HG03354 (cell line): ENCODE results near the gene KANSL3.
"Not testable (repeated sequence)": the region's sequence is repeated elsewhere in the genome, so short reads cannot be mapped to it uniquely, and the experiment has no call there.

Experiments used
- ATAC-seq: cut with Tn5 transposase; IDR thresholded peaks from one replicate; pipeline ENCODE4 v1.9.1; 2021; ENCODE audit warnings: mild to moderate bottlenecking; ENCODE audit not compliant: unreplicated experiment, poor library complexity, severe bottlenecking

Gene KANSL3

DNA sequence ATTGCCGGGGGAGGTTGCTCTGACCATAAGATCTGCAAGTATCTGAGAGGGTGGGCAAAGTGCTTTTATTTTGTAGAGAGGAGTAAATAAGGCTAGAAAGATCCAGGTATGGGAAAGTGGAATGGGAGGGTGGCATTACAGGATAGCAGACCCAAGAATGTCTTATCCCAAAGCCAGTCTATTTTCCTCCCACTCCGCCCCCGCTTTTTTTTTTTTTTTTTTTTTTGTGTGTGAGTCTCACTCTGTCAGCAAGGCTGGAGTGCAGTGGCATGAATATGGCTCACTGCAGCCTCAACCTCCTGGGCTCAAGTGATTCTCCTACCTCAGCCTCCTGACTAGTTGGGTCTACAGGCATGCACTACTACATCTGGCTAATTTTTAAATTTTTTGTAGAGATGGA is 70.0 kb downstream of the KANSL3 start:
- ATAC-seq: no peak

- ATAC-seq: no peak
Measured at GRCh38 chr2:96565111-96565510, 73.0 kb downstream of the KANSL3 start.

DNA sequence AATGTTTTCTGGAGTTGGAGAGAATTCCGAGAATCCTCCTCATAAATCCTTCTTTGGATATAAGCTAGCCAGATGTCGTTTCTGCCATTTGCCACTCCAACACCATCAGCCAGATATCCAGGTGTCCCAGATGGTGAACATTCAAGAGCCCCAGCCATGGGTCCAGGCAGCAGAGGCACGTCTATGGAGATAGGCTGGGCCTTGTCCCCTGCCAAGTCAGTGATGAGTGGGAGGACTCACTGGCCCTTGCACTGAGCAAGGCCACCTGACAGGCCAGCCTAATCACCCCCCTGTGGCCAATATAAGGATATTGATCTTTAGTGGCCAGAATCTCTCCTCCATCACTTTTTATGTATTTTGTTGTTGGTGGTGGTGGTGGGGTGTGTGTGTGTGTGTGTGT is 73.5 kb downstream of the KANSL3 start:
- no peak for ATAC-seq

DNA sequence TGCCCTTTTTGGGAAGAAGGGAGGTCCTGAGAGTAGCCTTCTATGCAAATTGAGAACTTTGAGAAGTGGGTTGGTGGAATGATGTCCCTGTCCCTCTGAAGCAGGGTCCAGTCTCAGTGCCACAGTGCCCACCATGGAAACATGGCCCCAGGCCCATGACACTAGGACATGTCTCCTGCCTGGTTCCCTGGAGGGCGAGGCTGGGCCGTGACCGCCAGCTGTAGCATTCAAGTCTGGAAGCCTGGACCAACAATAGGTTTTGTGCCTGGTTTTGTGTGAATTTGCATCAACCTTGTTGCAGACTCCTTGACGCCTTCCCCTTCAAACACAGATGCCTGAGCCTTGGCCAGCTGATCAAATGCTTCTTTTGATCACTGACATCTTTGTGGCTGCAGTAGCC is 74.1 kb downstream of the KANSL3 start:
- ATAC-seq: no peak

GRCh38 chr2:96558485-96558884 is 79.6 kb downstream of the KANSL3 start:
- no peak for ATAC-seq

GRCh38 chr2:96558061-96558460 is 80.1 kb downstream of the KANSL3 start:
- no peak for ATAC-seq

DNA sequence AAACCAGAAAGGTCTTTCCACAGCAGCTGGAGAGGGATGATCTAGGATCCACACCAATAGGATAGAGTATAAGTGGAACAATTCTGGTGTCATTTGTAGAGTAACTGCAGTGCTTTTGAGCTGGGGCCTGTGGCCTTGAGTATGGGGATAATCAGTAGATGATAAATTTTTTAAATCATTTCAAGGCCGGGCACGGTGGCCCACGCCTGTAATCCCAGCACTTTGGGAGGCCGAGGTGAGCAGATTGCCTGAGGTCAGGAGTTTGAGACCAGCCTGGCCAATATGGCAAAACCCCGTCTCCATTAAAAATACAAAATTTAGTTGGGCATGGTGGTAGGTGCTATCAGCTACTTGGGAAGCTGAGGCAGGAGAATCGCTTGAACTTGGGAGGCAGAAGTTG is 80.7 kb downstream of the KANSL3 start:
- not testable (repeated sequence) for ATAC-seq

- no peak for ATAC-seq
Measured at GRCh38 chr2:96556441-96557330, 81.4 kb downstream of the KANSL3 start.

GRCh38 chr2:96555146-96555610 is 82.9 kb downstream of the KANSL3 start:
- ATAC-seq: no peak

- ATAC-seq: peak; percentile 61
Measured at GRCh38 chr2:96554293-96555145, 83.6 kb downstream of the KANSL3 start.

DNA sequence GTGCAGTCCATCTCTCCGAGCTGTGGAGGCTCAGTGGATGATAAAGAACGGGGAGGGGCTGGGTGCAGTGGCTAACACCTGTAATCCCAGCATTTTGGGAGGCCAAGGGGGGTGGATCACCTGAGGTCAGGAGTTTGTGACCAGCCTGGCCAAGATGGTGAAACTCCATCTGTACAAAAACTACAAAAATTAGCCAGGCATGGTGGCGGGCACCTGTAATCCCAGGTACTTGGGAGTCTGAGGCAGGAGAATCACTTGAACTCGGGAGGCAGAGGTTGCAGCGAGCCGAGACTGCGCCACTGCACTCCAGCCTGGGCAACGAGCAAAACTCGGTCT is 84.2 kb downstream of the KANSL3 start:
- ATAC-seq: not testable (repeated sequence)

- ATAC-seq: no peak
Measured at GRCh38 chr2:96553176-96553956, 84.7 kb downstream of the KANSL3 start.

DNA sequence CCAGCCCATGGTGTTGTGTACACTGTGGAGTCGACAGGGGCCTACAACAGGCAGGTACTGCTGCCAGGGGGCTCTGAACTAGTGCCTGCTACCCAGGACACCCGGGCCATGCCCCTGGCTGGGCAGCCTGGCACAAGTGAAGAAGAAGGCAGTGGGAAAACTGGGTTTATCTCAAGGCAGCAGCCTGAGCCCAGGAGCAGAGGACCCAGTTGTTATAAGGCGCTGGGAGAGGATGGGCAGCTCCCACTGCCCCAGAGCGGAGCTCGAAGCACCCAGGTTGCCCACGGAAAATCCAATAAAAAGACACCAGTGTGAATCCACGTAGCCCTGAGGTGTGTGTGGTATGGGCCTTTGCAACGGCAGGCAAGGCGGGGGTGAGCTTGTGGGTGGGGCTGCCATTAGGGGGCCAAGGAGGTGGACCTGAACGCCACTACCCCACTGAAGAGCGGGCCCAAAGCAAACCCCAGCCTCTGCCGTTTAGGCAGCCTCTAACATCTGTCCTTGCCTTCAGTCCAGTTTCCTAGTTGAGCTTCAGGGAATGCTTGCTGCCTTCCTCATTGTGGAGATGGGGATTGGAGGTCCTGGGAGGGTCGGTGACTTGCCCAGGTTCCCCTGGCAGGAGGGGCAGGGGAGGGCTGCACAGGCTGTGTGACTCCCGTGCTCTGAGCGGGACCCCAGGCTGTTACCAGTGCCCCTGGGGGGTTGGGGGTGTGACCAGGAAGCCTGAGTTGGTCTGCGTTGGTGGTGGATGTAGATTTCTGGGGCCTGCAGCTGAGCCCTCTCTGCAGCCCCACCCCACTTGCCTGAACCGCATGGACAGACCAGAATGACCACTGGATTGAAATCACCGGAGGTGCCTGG is 85.6 kb downstream of the KANSL3 start:
- ATAC-seq: no peak

GRCh38 chr2:96551605-96552314 is 86.4 kb downstream of the KANSL3 start:
- ATAC-seq: no peak

- ATAC-seq: no peak
Measured at GRCh38 chr2:96550787-96551604, 87.1 kb downstream of the KANSL3 start.

- no peak for ATAC-seq
Measured at GRCh38 chr2:96549967-96550786, 87.9 kb downstream of the KANSL3 start.

DNA sequence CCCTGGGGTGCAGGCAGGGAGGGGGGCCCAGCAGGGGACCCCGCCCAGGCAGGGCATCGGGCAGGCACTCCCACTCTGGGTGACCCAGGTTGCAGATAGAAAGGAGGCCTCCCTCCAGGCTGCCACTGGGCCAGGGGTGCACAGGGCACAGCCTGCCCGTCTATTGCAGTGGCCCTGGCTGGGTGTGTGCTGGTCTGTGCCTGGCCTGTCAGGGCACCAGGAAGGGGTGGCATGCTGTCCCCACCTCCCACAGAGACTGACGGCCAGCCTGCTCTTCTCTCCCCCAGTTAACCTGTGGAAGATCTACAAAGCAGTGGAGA is 88.7 kb downstream of the KANSL3 start:
- no peak for ATAC-seq
